ENCODE measurements around the gene ARHGEF26.
"Not testable (repeated sequence)": the region's sequence is repeated elsewhere in the genome, so short reads cannot be mapped to it uniquely, and the experiment has no call there.

ARHGEF26 gene

GRCh38 chr3:154086286-154086685 lies 34.9 kb upstream of the ARHGEF26 start:
- DNase-seq, result no peak

GRCh38 chr3:154087756-154088480 lies 33.3 kb upstream of the ARHGEF26 start:
- CTCF ChIA-PET, result interaction anchor here (0.7 kb wide), 1 partner anchor 165 kb away, joined by 3 read pairs; no protein-coding TSS in a partner anchor
- H3K4me3 ChIP-seq (ENCODE audit: control insufficient read depth in 1 of 7, extremely low read depth in 1 of 7, insufficient read depth in 4 of 7, low read depth in 2 of 7, low read length in 6 of 7); H3K27ac ChIP-seq (ENCODE audit: insufficient read depth in 1 of 2, low read depth in 1 of 2, low read length in 2 of 2, poor library complexity in 1 of 2, severe bottlenecking in 2 of 2); H3K27me3 ChIP-seq (replicated peaks in 2 of 5; ENCODE audit: control insufficient read depth in 4 of 5, insufficient read depth in 5 of 5, low read length in 4 of 5); POLR2A ChIA-PET; DNase-seq; H3K36me3 ChIP-seq (ENCODE audit: control insufficient read depth in 4 of 4, insufficient read depth in 4 of 4, low read length in 3 of 4); H3K9me3 ChIP-seq (ENCODE audit: control extremely low read depth in 1 of 5, control insufficient read depth in 4 of 5, insufficient read depth in 2 of 5, low read depth in 1 of 5, low read length in 4 of 5): not testable (repeated sequence)
- WGBS (ENCODE audit: insufficient coverage), result 97% methylated on average over 11 of the region's 26 CpGs
- peaks cover 0 to 21% (median 14%) of the 10 kb centered on the region in 4 experiments for H3K4me1 ChIP-seq (ENCODE audit: control extremely low read depth in 1 of 4, control insufficient read depth in 4 of 4, insufficient read depth in 4 of 4, low read length in 3 of 4)

More at GRCh38 chr3:154086286-154086685, 34.9 kb upstream of the ARHGEF26 start:
- Histone ChIP-seq H3K4me1 (ENCODE audit: control extremely low read depth in 1 of 4, control insufficient read depth in 4 of 4, insufficient read depth in 4 of 4, low read length in 3 of 4) (peaks cover 0 to 20% (median 13%) of the 10 kb centered on the region in 4 experiments), H3K27ac (ENCODE audit: insufficient read depth in 1 of 2, low read depth in 1 of 2, low read length in 2 of 2, poor library complexity in 1 of 2, severe bottlenecking in 2 of 2) (no peak overlapping the region), H3K36me3 (ENCODE audit: control insufficient read depth in 4 of 4, insufficient read depth in 4 of 4, low read length in 3 of 4) (no peaks in the 10 kb centered on the region), H3K9me3 (ENCODE audit: control extremely low read depth in 1 of 5, control insufficient read depth in 4 of 5, insufficient read depth in 2 of 5, low read depth in 1 of 5, low read length in 4 of 5) (peaks cover 0 to 6% (median 0%) of the 10 kb centered on the region in 5 experiments), H3K27me3 (replicated peaks in 2 of 5; ENCODE audit: control insufficient read depth in 4 of 5, insufficient read depth in 5 of 5, low read length in 4 of 5) (no peaks in the 10 kb centered on the region), H3K4me3 (ENCODE audit: control insufficient read depth in 1 of 7, extremely low read depth in 1 of 7, insufficient read depth in 4 of 7, low read depth in 2 of 7, low read length in 6 of 7) (no peak overlapping the region)
- WGBS (ENCODE audit: insufficient coverage), result no CpG with 5 or more reads among the region's 1 CpG
- ChIA-PET POLR2A (no interaction called here), CTCF (interaction anchor here (0.8 to 1.3 kb wide), 3 partner anchors 9 to 166 kb away, joined by 3 read pairs; no protein-coding TSS in a partner anchor)

- no peak overlapping the region for H3K27ac ChIP-seq (ENCODE audit: insufficient read depth in 1 of 2, low read depth in 1 of 2, low read length in 2 of 2, poor library complexity in 1 of 2, severe bottlenecking in 2 of 2)
- ChIA-PET POLR2A (no interaction called here), CTCF (interaction anchor here (4.7 kb wide), 1 partner anchor 165 kb away, joined by 30 read pairs; no protein-coding TSS in a partner anchor)
- no peaks in the 10 kb centered on the region for H3K27me3 ChIP-seq (replicated peaks in 2 of 5; ENCODE audit: control insufficient read depth in 4 of 5, insufficient read depth in 5 of 5, low read length in 4 of 5)
- no peaks in the 10 kb centered on the region for H3K9me3 ChIP-seq (ENCODE audit: control extremely low read depth in 1 of 5, control insufficient read depth in 4 of 5, insufficient read depth in 2 of 5, low read depth in 1 of 5, low read length in 4 of 5)
- peak overlapping the region in 1 of 7 experiments; percentile 5 for H3K4me3 ChIP-seq (ENCODE audit: control insufficient read depth in 1 of 7, extremely low read depth in 1 of 7, insufficient read depth in 4 of 7, low read depth in 2 of 7, low read length in 6 of 7)
- WGBS (ENCODE audit: insufficient coverage), result 82% methylated on average over 9 of the region's 14 CpGs
- DNase-seq, result peak; percentile 49 to 82 (median 71)
- no peaks in the 10 kb centered on the region for H3K36me3 ChIP-seq (ENCODE audit: control insufficient read depth in 4 of 4, insufficient read depth in 4 of 4, low read length in 3 of 4)
- peaks cover 0 to 21% (median 14%) of the 10 kb centered on the region in 4 experiments for H3K4me1 ChIP-seq (ENCODE audit: control extremely low read depth in 1 of 4, control insufficient read depth in 4 of 4, insufficient read depth in 4 of 4, low read length in 3 of 4)
Observed at GRCh38 chr3:154089421-154090420, 31.5 kb upstream of the ARHGEF26 start.

- POLR2A ChIA-PET, result no interaction called here
- Histone ChIP-seq H3K27me3 (replicated peaks in 2 of 5; ENCODE audit: control insufficient read depth in 4 of 5, insufficient read depth in 5 of 5, low read length in 4 of 5) (no peaks in the 10 kb centered on the region), H3K4me1 (ENCODE audit: control extremely low read depth in 1 of 4, control insufficient read depth in 4 of 4, insufficient read depth in 4 of 4, low read length in 3 of 4) (peaks cover 0 to 21% (median 14%) of the 10 kb centered on the region in 4 experiments), H3K36me3 (ENCODE audit: control insufficient read depth in 4 of 4, insufficient read depth in 4 of 4, low read length in 3 of 4) (no peaks in the 10 kb centered on the region), H3K27ac (ENCODE audit: insufficient read depth in 1 of 2, low read depth in 1 of 2, low read length in 2 of 2, poor library complexity in 1 of 2, severe bottlenecking in 2 of 2) (no peak overlapping the region), H3K9me3 (ENCODE audit: control extremely low read depth in 1 of 5, control insufficient read depth in 4 of 5, insufficient read depth in 2 of 5, low read depth in 1 of 5, low read length in 4 of 5) (no peaks in the 10 kb centered on the region), H3K4me3 (ENCODE audit: control insufficient read depth in 1 of 7, extremely low read depth in 1 of 7, insufficient read depth in 4 of 7, low read depth in 2 of 7, low read length in 6 of 7) (no peak overlapping the region)
- no peak for DNase-seq
- WGBS (ENCODE audit: insufficient coverage), result 95% methylated on average over 5 of the region's 7 CpGs
- CTCF ChIA-PET, result interaction anchor here (4.7 kb wide), 1 partner anchor 160 kb away, joined by 30 read pairs; no protein-coding TSS in a partner anchor
Observed at GRCh38 chr3:154094051-154094450, 27.1 kb upstream of the ARHGEF26 start.

DNA sequence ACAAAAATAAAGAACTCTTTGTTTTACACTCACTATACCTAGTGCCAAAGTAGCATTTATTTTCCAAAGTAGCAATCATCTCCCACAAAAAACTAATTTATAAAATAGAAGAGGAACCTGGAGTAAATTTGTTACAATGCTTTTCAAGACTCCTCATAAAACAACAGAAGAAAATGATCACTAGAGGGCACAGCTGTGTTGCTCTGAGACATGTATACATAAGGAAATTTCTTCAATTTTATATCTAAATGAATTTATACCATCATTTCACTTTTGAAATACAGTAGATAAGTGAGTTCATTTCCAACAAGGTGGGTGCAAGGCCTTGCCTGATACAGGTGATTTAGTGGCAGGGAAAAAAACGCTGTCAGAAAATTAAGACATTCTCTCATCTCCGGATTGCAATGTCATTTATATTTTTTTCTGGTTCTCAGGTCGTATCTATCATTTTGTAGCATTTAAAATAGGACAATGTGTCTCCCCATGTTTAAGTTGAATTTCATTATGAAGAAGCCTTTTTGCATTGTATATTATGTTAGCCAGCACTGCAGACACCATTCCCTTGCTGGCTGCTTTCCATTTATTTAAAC lies 25.3 kb upstream of the ARHGEF26 start:
- H3K4me3 ChIP-seq (ENCODE audit: control insufficient read depth in 1 of 7, extremely low read depth in 1 of 7, insufficient read depth in 4 of 7, low read depth in 2 of 7, low read length in 6 of 7), result no peak overlapping the region
- WGBS (ENCODE audit: insufficient coverage), result 70% methylated on average over 1 of the region's 3 CpGs
- H3K27me3 ChIP-seq (replicated peaks in 2 of 5; ENCODE audit: control insufficient read depth in 4 of 5, insufficient read depth in 5 of 5, low read length in 4 of 5), result no peaks in the 10 kb centered on the region
- H3K9me3 ChIP-seq (ENCODE audit: control extremely low read depth in 1 of 5, control insufficient read depth in 4 of 5, insufficient read depth in 2 of 5, low read depth in 1 of 5, low read length in 4 of 5), result no peaks in the 10 kb centered on the region
- DNase-seq, result peak; percentile 35 to 52 (median 43)
- CTCF ChIA-PET, result interaction anchor here (0.7 to 0.9 kb wide), 2 partner anchors 10 to 50 kb away, joined by 3 read pairs; no protein-coding TSS in a partner anchor
- H3K36me3 ChIP-seq (ENCODE audit: control insufficient read depth in 4 of 4, insufficient read depth in 4 of 4, low read length in 3 of 4), result no peaks in the 10 kb centered on the region
- H3K4me1 ChIP-seq (ENCODE audit: control extremely low read depth in 1 of 4, control insufficient read depth in 4 of 4, insufficient read depth in 4 of 4, low read length in 3 of 4), result peaks cover 0 to 5% (median 2%) of the 10 kb centered on the region in 4 experiments
- POLR2A ChIA-PET, result no interaction called here
- H3K27ac ChIP-seq (ENCODE audit: insufficient read depth in 1 of 2, low read depth in 1 of 2, low read length in 2 of 2, poor library complexity in 1 of 2, severe bottlenecking in 2 of 2), result no peak overlapping the region

- POLR2A ChIA-PET, result no interaction called here
- WGBS (ENCODE audit: insufficient coverage), result 86% methylated on average over 2 of the region's 2 CpGs
- no peak for DNase-seq
- Histone ChIP-seq H3K36me3 (ENCODE audit: control insufficient read depth in 4 of 4, insufficient read depth in 4 of 4, low read length in 3 of 4) (no peaks in the 10 kb centered on the region), H3K9me3 (ENCODE audit: control extremely low read depth in 1 of 5, control insufficient read depth in 4 of 5, insufficient read depth in 2 of 5, low read depth in 1 of 5, low read length in 4 of 5) (no peaks in the 10 kb centered on the region), H3K27ac (ENCODE audit: insufficient read depth in 1 of 2, low read depth in 1 of 2, low read length in 2 of 2, poor library complexity in 1 of 2, severe bottlenecking in 2 of 2) (no peak overlapping the region), H3K27me3 (replicated peaks in 2 of 5; ENCODE audit: control insufficient read depth in 4 of 5, insufficient read depth in 5 of 5, low read length in 4 of 5) (no peaks in the 10 kb centered on the region), H3K4me3 (ENCODE audit: control insufficient read depth in 1 of 7, extremely low read depth in 1 of 7, insufficient read depth in 4 of 7, low read depth in 2 of 7, low read length in 6 of 7) (no peak overlapping the region), H3K4me1 (ENCODE audit: control extremely low read depth in 1 of 4, control insufficient read depth in 4 of 4, insufficient read depth in 4 of 4, low read length in 3 of 4) (no peaks in the 10 kb centered on the region)
- CTCF ChIA-PET, result interaction anchor here (0.7 to 1.7 kb wide), 6 partner anchors 13 to 185 kb away, joined by 3 to 7 read pairs (median 5); no protein-coding TSS in a partner anchor
Observed at GRCh38 chr3:154098376-154098775, 22.8 kb upstream of the ARHGEF26 start.

Data from common myeloid progenitor, CD34-positive (primary cell).